Measurements from ENCODE around the gene EXT2. TPM values are rescaled to one million over a fixed set of nuclear protein-coding genes. Genes with fewer than 3 reads are reported as not detected.

EXT2 gene
- total RNA-seq, 4 donors from 2014 or later = 20.4 to 24.8 (median 23.1) TPM

GRCh38 chr11:44176546-44177213, 81.2 kb downstream of the EXT2 start:
- DNase-seq (no peak), ATAC-seq (no peak)
- Histone ChIP-seq H3K27me3 (no peaks in the 10 kb centered on the region), H3K36me3 (peaks cover 0 to 7% of the 10 kb centered on the region in 2 donors), H3K9me3 (no peaks in the 10 kb centered on the region), H3K4me1 (peaks cover 13 to 25% of the 10 kb centered on the region in 2 donors), H3K27ac (no peak overlapping the region), H3K4me3 (no peak overlapping the region)
- TF ChIP-seq POLR2A (IDR thresholded peaks at IDR 0.05) (no peak), CTCF (IDR thresholded peaks at IDR 0.05 in 4 of 5, conservative IDR thresholded peaks at IDR 0.05 in 1 of 5) (no peak)
- in situ Hi-C loops (cut with MboI; ENCODE audit: low sequenced_read_pairs in 4 of 4) = no loop called here
- intact Hi-C loops (cut with DNase I; ENCODE audit: low total_unique reads) = no loop called here

DNA sequence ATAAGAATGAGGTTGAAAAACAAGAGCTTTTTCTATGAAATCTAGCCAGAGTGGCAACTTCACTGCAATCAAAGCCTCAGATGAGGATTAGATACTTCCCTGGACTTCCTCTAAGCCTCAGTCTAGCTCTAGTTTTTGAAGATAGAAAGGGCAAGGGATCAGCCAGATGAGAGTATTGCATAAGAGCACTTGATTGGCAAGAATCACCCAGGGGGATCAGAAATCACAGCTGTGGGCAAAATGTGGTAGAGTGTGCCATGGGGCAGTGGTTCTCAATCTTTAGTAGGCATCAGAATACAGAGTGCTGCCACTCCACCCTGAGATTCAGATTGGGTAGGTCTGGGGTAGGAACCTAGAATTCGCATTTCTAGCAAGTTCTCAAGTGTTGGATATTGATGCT, 82.4 kb downstream of the EXT2 start:
- Histone ChIP-seq H3K4me3 (no peak overlapping the region), H3K27me3 (no peaks in the 10 kb centered on the region), H3K4me1 (peaks cover 13 to 25% of the 10 kb centered on the region in 2 donors), H3K27ac (no peak overlapping the region), H3K9me3 (no peaks in the 10 kb centered on the region), H3K36me3 (no peaks in the 10 kb centered on the region)
- no peak for DNase-seq
- in situ Hi-C loops (cut with MboI; ENCODE audit: low sequenced_read_pairs in 4 of 4) = no loop called here
- intact Hi-C loops (cut with DNase I; ENCODE audit: low total_unique reads) = no loop called here
- no peak for TF ChIP-seq POLR2A (IDR thresholded peaks at IDR 0.05)
- no peak for TF ChIP-seq CTCF (IDR thresholded peaks at IDR 0.05 in 4 of 5, conservative IDR thresholded peaks at IDR 0.05 in 1 of 5)
- no peak for ATAC-seq

DNA sequence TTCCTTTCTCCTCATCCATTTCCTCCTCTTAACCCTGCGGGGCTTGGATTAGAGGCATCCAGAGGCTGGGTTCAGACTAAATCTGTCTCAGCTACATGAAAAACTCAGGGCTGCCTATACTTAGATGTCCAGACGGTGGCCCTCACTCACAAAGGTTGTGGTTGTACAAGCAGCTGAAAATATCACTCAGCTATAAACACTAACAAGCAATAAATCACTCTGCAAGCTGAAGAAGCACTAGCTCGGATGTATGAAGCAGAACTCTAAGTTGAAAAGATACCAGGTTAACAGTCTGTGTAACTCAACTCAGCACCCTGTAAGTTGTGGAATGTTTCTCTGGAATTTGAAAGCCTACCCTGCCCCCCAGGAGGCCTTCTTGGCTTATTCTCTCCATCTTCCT, 82.9 kb downstream of the EXT2 start:
- Histone ChIP-seq H3K27me3 (no peaks in the 10 kb centered on the region), H3K4me1 (peaks cover 13 to 25% of the 10 kb centered on the region in 2 donors), H3K4me3 (no peak overlapping the region), H3K36me3 (no peaks in the 10 kb centered on the region), H3K9me3 (no peaks in the 10 kb centered on the region), H3K27ac (no peak overlapping the region)
- DNase-seq (peak; percentile 3 to 18), ATAC-seq (peak; percentile 75 to 79)
- intact Hi-C loops (cut with DNase I; ENCODE audit: low total_unique reads) = no loop called here
- TF ChIP-seq CTCF (IDR thresholded peaks at IDR 0.05 in 4 of 5, conservative IDR thresholded peaks at IDR 0.05 in 1 of 5) = peak in 2 of 5 experiments; percentile 32 to 40
- no peak for TF ChIP-seq POLR2A (IDR thresholded peaks at IDR 0.05)
- in situ Hi-C loops (cut with MboI; ENCODE audit: low sequenced_read_pairs in 4 of 4) = no loop called here

DNA sequence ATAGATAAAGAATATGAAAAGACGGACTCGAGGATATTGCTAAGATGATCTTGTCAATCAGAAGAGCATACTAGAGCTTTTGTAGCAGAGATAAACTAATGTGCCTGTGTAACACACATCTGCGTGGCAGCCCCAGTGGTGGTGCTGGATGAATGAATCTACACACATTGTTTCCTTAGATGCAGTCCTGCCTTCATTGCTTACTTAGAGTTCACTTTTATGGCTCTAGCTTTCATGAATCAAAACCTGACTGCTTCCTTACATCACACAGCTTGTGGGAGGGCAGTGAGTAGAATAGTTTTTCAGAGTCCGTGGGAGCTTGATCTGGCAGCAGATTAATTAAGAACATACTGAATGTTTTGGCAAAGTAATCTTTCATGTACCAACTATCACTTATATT, 83.7 kb downstream of the EXT2 start:
- TF ChIP-seq CTCF (IDR thresholded peaks at IDR 0.05 in 4 of 5, conservative IDR thresholded peaks at IDR 0.05 in 1 of 5) (no peak), POLR2A (IDR thresholded peaks at IDR 0.05) (no peak)
- Histone ChIP-seq H3K27ac (no peak overlapping the region), H3K4me3 (no peak overlapping the region), H3K27me3 (no peaks in the 10 kb centered on the region), H3K36me3 (no peaks in the 10 kb centered on the region), H3K4me1 (peaks cover 13 to 25% of the 10 kb centered on the region in 2 donors), H3K9me3 (no peaks in the 10 kb centered on the region)
- intact Hi-C loops (cut with DNase I; ENCODE audit: low total_unique reads) (no loop called here), in situ Hi-C loops (cut with MboI; ENCODE audit: low sequenced_read_pairs in 4 of 4) (no loop called here)
- ATAC-seq = no peak
- DNase-seq = no peak

- no peaks in the 10 kb centered on the region for H3K36me3 ChIP-seq
- intact Hi-C loops (cut with DNase I; ENCODE audit: low total_unique reads) (no loop called here), in situ Hi-C loops (cut with MboI; ENCODE audit: low sequenced_read_pairs in 4 of 4) (no loop called here)
- H3K9me3 ChIP-seq = no peaks in the 10 kb centered on the region
- H3K4me3 ChIP-seq = no peak overlapping the region
- ATAC-seq (no peak), DNase-seq (no peak)
- H3K27ac ChIP-seq = no peak overlapping the region
- no peaks in the 10 kb centered on the region for H3K27me3 ChIP-seq
- TF ChIP-seq POLR2A (IDR thresholded peaks at IDR 0.05) (no peak), CTCF (IDR thresholded peaks at IDR 0.05 in 4 of 5, conservative IDR thresholded peaks at IDR 0.05 in 1 of 5) (no peak)
- peaks cover 13 to 25% of the 10 kb centered on the region in 2 donors for H3K4me1 ChIP-seq
Observed at GRCh38 chr11:44180107-44180506, 84.6 kb downstream of the EXT2 start.
